T follicular helper cell (primary cell): ENCODE results near the gene ZNF496.
"Not testable (repeated sequence)": the region's sequence is repeated elsewhere in the genome, so short reads cannot be mapped to it uniquely, and the experiment has no call there.

Experiments
- DNase-seq: peaks from one replicate; pipeline ENCODE4 v3.0.0-alpha.2; 2020; ENCODE audit warnings: low read depth

ZNF496 gene

GRCh38 chr1:247359559-247359958 is 27.9 kb upstream of the ZNF496 start:
- no peak for DNase-seq

DNA sequence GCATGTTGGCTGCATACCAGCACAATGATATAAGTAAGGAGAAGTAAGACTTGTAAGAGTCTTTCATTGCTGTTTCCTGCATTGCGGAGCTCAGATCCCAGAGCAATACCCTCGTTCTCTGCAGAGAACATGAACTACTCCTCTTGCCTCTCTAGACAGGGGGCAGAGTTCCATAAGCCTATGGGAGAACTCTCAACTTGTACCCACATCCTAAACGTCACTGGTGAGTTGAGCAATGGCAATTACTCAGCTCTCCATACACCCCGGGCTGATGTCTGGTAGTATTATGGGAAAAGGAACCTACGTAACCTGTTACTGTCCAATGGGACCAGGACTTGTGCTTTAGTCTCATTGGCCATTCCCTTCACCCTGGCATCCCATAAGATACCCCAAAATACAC is 27.3 kb upstream of the ZNF496 start:
- no peak for DNase-seq

GRCh38 chr1:247357781-247358211 is 26.1 kb upstream of the ZNF496 start:
- no peak for DNase-seq

DNA sequence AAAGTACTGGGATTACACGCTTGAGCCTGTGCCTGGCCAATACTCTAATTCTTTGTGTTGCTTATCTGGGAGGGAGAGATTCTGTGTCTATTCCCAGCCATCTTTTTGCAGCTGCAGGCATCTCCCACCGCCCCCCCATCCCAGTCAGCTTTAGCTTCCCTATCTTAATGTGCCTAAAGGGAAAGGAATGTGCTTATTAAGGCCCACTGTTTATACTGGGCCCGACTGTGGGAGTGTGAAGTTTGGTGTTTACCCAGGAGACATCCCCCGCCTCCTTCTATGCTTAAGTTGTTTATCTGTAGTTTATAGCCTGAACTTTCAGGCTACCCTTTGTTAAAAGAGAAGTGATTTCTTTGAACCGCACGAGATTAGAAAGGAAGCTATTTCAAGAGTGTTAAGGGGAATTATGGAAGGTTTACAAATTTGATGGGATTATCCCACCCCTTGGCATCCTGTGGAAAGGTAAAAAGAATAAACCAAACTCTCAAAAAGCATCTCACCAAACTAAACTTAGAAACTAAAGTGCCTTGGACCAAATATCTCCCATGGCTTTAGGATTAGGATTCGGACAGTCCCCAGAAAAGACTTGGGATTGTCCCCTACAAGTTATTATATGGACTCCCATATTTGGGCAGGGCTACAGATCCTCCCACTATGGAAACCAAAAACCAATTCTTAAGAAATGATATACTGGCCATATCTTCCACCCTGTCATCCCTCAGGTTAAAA is 25.5 kb upstream of the ZNF496 start:
- no peak for DNase-seq

- DNase-seq: not testable (repeated sequence)
These were observed 23.5 kb upstream of the ZNF496 start for GRCh38 chr1:247355160-247355559.

GRCh38 chr1:247352175-247352574 is 20.5 kb upstream of the ZNF496 start:
- no peak for DNase-seq

- no peak for DNase-seq
These were observed 18.9 kb upstream of the ZNF496 start for GRCh38 chr1:247350587-247350986.

DNA sequence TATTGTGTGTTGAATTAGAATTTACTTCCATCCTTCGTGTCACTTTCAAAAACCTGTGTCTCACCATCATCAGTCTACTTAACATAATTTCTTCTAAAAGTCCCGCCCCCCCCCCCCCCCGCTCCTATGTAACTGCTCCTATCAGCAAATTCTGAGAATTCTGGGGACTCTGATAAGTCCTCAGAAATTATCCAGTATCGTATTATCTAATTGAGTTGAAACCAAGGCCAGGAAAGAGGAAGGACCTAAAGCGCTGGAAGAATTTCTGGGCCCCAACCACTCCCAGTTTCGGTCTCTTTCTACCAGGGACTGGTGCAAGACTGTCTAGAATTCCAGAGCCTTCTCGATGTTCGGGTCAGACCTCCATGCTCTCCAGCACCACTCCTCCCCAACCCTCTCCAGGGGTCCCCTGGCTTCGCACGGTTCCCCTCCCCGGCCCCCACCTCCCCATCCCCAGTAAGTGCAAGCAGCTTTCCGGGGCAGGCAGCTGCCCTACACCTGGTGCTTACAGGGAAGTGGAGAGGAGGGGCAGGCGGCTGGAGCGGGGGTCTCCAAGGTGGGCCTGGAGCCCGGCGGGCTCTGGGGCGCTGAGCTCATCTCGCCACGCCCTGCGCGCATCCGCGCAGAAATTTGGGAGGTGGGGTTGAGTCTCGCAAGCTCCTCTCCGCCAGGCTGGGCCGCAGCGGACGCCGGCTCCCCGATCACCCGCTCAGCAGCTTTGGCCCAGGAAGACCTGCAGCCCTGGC is 16.0 kb upstream of the ZNF496 start:
- no peak for DNase-seq

DNA sequence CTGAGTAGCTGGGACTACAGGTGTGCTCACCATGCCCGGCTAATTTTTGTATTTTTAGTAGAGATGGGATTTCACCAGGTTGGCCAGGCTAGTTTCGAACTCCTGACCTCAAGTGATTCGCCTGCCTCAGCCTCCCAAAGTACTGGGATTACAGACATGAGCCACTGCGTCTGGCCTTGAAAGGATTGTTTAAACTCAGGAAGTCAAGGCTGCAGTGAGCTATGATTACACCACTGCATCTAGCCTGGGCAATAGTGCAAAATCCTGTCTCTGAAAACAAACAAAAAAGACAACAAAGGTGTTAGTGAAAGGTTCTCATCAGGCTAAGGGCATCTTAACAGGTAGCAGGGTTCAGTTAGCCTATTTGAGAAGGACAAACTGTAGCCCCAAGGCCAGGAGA is 14.2 kb upstream of the ZNF496 start:
- DNase-seq: no peak

GRCh38 chr1:247343801-247344200 is 12.1 kb upstream of the ZNF496 start:
- DNase-seq: no peak

DNA sequence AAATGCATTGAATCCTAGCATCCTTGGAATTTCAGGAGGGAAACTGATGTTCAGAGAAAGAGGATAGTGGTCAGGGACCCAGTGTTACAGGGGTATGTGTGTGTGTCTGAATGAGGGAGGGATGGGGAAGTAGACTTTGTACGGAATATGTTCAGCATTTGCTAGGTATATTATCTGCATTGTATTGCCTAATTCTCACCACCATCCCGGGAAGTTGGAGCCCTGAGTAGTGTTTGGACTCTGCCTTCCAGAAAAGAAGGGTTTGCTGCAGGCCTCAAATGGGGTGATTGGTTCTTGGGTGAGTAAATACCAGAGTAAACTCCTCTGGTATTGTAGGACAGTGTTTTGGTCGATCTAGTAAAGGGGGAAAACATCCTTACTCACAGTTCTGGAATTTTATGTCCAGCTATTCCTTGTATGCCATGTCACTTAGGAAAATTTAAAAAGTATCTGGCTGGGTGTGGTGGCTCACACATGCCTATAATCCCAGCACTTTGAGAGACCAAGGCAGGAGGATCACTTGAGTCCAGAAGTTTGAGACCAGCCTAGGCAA is 7.1 kb upstream of the ZNF496 start:
- no peak for DNase-seq

DNA sequence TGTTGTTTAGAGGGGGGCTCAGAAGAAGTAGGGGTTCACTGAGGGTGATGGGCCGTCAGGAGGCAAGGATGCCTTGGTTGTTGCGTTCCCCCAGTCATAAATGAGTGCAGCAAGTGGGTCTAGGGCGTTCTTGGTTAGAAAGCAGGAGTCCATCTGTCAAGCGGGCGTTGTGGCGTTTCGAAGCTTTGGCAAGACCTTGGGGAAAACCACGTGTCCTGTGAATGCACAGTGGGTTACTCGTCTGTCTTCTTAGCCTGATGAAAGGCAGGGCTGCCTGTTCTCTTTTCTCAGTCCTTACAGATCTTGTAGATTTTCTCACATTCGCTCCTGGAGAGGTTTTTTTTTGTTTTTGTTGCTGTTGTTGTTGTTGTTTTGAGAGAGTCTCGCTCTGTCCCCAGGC is 6.3 kb upstream of the ZNF496 start:
- DNase-seq: no peak

- no peak for DNase-seq
These were observed 5.6 kb upstream of the ZNF496 start for GRCh38 chr1:247337250-247337746.

DNA sequence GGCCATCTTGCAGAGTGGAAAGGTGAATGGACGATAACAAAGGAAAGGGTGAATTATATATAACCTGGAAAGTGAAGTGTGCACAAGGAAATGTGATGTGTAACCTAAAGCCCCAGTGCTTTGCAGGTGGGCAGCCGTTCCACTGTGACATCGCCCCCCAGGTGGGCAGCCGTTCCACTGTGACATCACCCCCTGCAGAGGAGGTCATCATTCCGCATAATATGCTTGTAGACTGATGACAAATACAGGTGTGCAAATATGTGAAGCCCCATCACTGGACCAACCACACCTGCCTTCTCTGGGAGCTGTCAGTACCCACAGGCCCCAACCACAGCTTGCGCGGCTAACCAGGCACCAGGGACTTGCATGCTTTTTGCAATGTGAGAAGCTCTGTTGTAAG is 4.7 kb upstream of the ZNF496 start:
- DNase-seq: no peak

DNA sequence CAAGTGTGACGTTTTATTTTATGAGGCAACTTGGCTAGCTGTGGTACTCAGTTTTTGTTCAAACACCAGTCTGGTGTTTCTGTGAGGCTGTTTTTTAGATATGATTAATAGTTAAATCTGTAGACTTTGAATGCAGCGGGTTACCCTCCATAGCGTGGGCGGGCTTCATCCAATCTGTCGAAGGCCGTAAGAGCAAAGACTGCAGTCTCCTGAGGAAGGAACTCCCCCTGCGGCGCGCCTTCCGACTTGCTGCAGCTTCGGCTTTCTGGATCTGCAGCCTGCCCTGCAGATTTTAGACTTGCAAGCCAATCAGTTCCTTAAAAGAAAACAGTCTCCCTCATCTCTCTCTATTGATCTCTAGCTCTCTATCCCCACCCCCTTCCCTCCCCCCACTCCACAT is 4.2 kb upstream of the ZNF496 start:
- DNase-seq: no peak

DNA sequence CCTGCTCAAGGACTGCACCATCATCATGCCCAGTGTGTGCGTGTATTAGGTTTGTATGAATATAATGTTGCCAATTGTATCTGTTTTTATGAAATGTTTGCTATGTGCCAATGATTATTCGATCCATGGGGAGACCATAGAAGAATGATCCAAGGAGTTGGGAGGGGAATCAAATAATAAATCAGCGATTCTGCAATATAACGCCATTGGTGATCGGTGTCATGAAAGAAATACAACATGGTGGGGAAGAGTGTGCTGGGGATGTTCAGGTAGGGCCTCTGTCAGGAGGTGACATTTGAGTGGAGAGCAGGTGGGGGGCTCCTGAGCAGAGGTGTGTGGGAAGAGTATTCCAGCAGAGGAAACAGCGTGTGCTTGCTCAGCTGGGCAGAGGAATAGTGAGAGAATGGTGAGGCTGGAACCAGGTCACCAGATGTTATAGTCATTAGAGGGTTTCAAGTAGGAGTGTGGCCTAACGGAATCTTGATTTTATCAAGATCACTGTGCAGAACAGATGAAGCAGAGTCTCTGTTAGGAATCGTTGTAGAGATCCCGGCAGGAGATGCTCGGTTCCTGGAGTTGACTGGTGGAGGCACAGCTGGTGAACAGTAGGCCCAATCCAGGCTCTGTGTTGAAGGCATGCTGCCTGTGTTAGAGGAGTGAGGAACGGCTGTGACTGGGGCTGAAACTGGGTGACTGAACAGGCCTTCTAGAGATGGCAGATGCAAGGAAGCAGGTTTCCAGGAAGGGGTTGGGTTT is 2.9 kb upstream of the ZNF496 start:
- no peak for DNase-seq

GRCh38 chr1:247332623-247333361 is 1.1 kb upstream of the ZNF496 start:
- no peak for DNase-seq

- peak; percentile 7 for DNase-seq
These were observed 552 bp upstream of the ZNF496 start for GRCh38 chr1:247332215-247332622.

- peak; percentile 43 for DNase-seq
These were observed 519 bp downstream of the ZNF496 start for GRCh38 chr1:247331172-247331524.

- DNase-seq: no peak
These were observed 1.0 kb downstream of the ZNF496 start for GRCh38 chr1:247330548-247331171.

GRCh38 chr1:247329097-247329617 is 2.5 kb downstream of the ZNF496 start:
- DNase-seq: no peak
